ENCODE data around the gene SRSF7.

Gene SRSF7

DNA sequence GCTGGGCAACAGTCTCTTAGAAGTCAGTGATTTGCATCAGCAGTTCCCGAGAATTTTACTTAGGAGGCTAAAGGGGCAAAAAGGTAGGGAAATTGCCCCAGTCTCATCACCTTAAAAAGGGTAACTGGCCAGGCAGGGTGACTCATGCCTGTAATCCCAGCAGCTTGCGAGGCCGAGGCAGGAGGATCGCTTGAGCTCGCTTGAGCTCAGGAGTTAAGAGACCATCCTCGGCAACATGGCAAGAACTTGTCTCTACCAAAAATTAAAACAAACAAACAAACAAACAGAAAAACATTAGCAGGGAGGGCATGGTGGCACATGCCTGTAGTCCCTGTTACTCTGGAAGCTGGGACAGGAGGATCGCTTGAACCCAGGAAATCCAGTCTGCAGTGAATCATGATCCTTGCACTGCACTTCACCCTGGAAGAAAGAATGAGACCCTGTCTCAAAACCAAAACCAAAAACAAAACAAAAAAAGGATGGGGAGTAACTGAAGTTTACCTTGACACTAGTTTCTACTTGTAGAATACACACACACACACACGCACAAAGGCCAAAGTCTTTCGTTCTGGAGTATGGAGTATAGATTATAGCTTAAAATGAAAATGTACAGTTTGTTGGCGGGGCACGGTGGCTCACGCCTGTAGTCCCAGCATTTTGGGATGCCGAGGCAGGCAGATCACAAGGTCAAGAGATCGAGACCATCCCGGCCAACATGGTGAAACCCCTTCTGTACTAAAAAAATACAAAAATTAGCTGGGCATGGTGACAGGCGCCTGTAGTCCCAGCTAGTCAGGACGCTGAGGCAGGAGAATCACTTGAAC lies 24.1 kb upstream of the SRSF7 start:
- Histone ChIP-seq H3F3A (ENCODE audit: control insufficient read depth, insufficient read depth) (no peaks in the 10 kb centered on the region), H3K9me3 (ENCODE audit: control insufficient read depth, insufficient read depth, low read length) (no peaks in the 10 kb centered on the region), H3K4me2 (ENCODE audit: low read length) (no peak overlapping the region), H3K36me3 (ENCODE audit: control insufficient read depth, low read length) (peaks cover 4% of the 10 kb centered on the region; the same call in 1 of the 2 replicates), H3K9me2 (replicated peaks; ENCODE audit: control insufficient read depth, low read length) (no peaks in the 10 kb centered on the region), H3K79me2 (ENCODE audit: control insufficient read depth, low read length) (peaks cover 14% of the 10 kb centered on the region), H3K27me3 (ENCODE audit: control insufficient read depth, low read length) (peaks cover 14% of the 10 kb centered on the region), H3K27ac (ENCODE audit: low read depth, low read length) (no peak overlapping the region), H3K4me1 (ENCODE audit: control insufficient read depth, low read length) (peaks cover 9% of the 10 kb centered on the region), H4K20me1 (ENCODE audit: control insufficient read depth, insufficient read depth, low read depth, low read length) (no peaks in the 10 kb centered on the region), H3K4me3 (ENCODE audit: low read length) (no peak overlapping the region)
- TF ChIP-seq, protein P1, sequence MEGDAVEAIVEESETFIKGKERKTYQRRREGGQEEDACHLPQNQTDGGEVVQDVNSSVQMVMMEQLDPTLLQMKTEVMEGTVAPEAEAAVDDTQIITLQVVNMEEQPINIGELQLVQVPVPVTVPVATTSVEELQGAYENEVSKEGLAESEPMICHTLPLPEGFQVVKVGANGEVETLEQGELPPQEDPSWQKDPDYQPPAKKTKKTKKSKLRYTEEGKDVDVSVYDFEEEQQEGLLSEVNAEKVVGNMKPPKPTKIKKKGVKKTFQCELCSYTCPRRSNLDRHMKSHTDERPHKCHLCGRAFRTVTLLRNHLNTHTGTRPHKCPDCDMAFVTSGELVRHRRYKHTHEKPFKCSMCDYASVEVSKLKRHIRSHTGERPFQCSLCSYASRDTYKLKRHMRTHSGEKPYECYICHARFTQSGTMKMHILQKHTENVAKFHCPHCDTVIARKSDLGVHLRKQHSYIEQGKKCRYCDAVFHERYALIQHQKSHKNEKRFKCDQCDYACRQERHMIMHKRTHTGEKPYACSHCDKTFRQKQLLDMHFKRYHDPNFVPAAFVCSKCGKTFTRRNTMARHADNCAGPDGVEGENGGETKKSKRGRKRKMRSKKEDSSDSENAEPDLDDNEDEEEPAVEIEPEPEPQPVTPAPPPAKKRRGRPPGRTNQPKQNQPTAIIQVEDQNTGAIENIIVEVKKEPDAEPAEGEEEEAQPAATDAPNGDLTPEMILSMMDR (IDR thresholded peaks at IDR 0.05; ENCODE audit: low read depth, low read length, poor library complexity, severe bottlenecking): no peak
- TF ChIP-seq EZH2phosphoT487 (IDR thresholded peaks at IDR 0.05; ENCODE audit: borderline replicate concordance, low read length): no peak

DNA sequence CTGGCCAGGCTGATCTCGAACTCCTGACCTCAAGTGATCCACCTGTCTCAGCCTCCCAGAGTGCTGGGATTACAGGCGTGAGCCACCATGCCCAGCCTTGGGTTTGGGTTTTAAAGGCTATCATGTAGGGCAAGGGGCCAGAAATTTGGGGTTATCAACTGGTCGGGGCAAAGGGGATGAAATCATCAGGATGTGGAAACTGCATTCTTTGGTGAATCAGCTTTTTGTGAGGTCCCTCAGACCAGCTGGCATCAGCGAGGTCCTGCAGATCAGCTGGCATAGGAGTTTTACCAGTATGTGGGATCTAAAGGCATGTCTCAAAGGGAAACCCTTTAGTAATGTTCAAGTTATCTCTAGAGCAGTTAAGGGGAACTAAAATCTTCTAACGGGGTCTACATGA lies 20.5 kb upstream of the SRSF7 start:
- no peak overlapping the region for H3K27ac ChIP-seq (ENCODE audit: low read depth, low read length)
- H3K79me2 ChIP-seq (ENCODE audit: control insufficient read depth, low read length): no peaks in the 10 kb centered on the region
- peaks cover 14% of the 10 kb centered on the region for H3K27me3 ChIP-seq (ENCODE audit: control insufficient read depth, low read length)
- no peaks in the 10 kb centered on the region for H3F3A ChIP-seq (ENCODE audit: control insufficient read depth, insufficient read depth)
- H4K20me1 ChIP-seq (ENCODE audit: control insufficient read depth, insufficient read depth, low read depth, low read length): no peaks in the 10 kb centered on the region
- no peak overlapping the region for H3K4me2 ChIP-seq (ENCODE audit: low read length)
- TF ChIP-seq, protein P1 (IDR thresholded peaks at IDR 0.05; ENCODE audit: low read depth, low read length, poor library complexity, severe bottlenecking): no peak
- no peak for TF ChIP-seq EZH2phosphoT487 (IDR thresholded peaks at IDR 0.05; ENCODE audit: borderline replicate concordance, low read length)
- peaks cover 5% of the 10 kb centered on the region; the same call in 1 of the 2 replicates for H3K4me1 ChIP-seq (ENCODE audit: control insufficient read depth, low read length)
- no peaks in the 10 kb centered on the region for H3K9me3 ChIP-seq (ENCODE audit: control insufficient read depth, insufficient read depth, low read length)
- H3K4me3 ChIP-seq (ENCODE audit: low read length): no peak overlapping the region
- no peaks in the 10 kb centered on the region for H3K36me3 ChIP-seq (ENCODE audit: control insufficient read depth, low read length)
- H3K9me2 ChIP-seq (replicated peaks; ENCODE audit: control insufficient read depth, low read length): no peaks in the 10 kb centered on the region

DNA sequence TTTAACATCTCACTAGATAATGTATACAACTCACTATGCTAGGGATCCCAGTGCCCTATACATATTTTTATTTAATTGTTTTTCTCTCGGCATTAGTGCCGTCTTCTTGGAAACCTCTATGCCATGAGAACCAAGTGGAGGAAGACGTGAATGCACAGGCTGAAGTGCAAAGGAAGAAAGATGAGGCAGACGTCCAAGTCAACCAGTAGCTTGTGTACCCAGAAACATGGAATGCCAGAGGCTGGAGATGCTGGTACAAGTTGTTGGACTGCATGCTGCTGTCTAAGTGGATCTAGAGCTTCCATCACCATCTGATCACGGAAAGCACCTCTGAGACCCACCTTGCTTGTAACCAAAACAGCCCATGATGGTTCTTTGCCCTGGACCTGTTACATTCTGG lies 14.4 kb upstream of the SRSF7 start:
- TF ChIP-seq EZH2phosphoT487 (IDR thresholded peaks at IDR 0.05; ENCODE audit: borderline replicate concordance, low read length): no peak
- TF ChIP-seq, protein P1 (IDR thresholded peaks at IDR 0.05; ENCODE audit: low read depth, low read length, poor library complexity, severe bottlenecking): no peak
- Histone ChIP-seq H4K20me1 (ENCODE audit: control insufficient read depth, insufficient read depth, low read depth, low read length) (no peaks in the 10 kb centered on the region), H3K27ac (ENCODE audit: low read depth, low read length) (no peak overlapping the region)

More for the DNA sequence above, 14.4 kb upstream of the SRSF7 start:
- no peaks in the 10 kb centered on the region for H3F3A ChIP-seq (ENCODE audit: control insufficient read depth, insufficient read depth)
- no peak overlapping the region for H3K4me2 ChIP-seq (ENCODE audit: low read length)
- H3K79me2 ChIP-seq (ENCODE audit: control insufficient read depth, low read length): no peaks in the 10 kb centered on the region
- H3K9me2 ChIP-seq (replicated peaks; ENCODE audit: control insufficient read depth, low read length): no peaks in the 10 kb centered on the region
- H3K27me3 ChIP-seq (ENCODE audit: control insufficient read depth, low read length): no peaks in the 10 kb centered on the region
- H3K36me3 ChIP-seq (ENCODE audit: control insufficient read depth, low read length): no peaks in the 10 kb centered on the region
- peaks cover 5% of the 10 kb centered on the region; the same call in 1 of the 2 replicates for H3K4me1 ChIP-seq (ENCODE audit: control insufficient read depth, low read length)
- H3K9me3 ChIP-seq (ENCODE audit: control insufficient read depth, insufficient read depth, low read length): no peaks in the 10 kb centered on the region
- no peak overlapping the region for H3K4me3 ChIP-seq (ENCODE audit: low read length)

All from DOHH2 (cell line).